Measurements from ENCODE around the gene ERBB4.
"Not testable (repeated sequence)": the region's sequence is repeated elsewhere in the genome, so short reads cannot be mapped to it uniquely, and the experiment has no call there.

The ERBB4 gene

GRCh38 chr2:211598238-211598637 lies 940.4 kb downstream of the ERBB4 start:
- DNase-seq (ENCODE audit: low read depth), result peak; percentile 61

- peak; percentile 17 for DNase-seq (ENCODE audit: low read depth)
These were observed 946.6 kb downstream of the ERBB4 start for GRCh38 chr2:211592006-211592405.

GRCh38 chr2:211591426-211591825 lies 947.2 kb downstream of the ERBB4 start:
- no peak for DNase-seq (ENCODE audit: low read depth)

- DNase-seq (ENCODE audit: low read depth), result no peak
These were observed 970.2 kb downstream of the ERBB4 start for GRCh38 chr2:211568439-211568838.

- no peak for DNase-seq (ENCODE audit: low read depth)
These were observed 974.2 kb downstream of the ERBB4 start for GRCh38 chr2:211564441-211564840.

GRCh38 chr2:211545582-211545981 lies 993.0 kb downstream of the ERBB4 start:
- DNase-seq (ENCODE audit: low read depth), result no peak

- DNase-seq (ENCODE audit: low read depth), result no peak
These were observed 1004.0 kb downstream of the ERBB4 start for GRCh38 chr2:211534632-211535031.

- DNase-seq (ENCODE audit: low read depth), result not testable (repeated sequence)
These were observed 1014.4 kb downstream of the ERBB4 start for GRCh38 chr2:211524248-211524647.

- no peak for DNase-seq (ENCODE audit: low read depth)
These were observed 1022.1 kb downstream of the ERBB4 start for GRCh38 chr2:211516537-211516936.

GRCh38 chr2:211514049-211514448 lies 1024.6 kb downstream of the ERBB4 start:
- DNase-seq (ENCODE audit: low read depth), result no peak

- no peak for DNase-seq (ENCODE audit: low read depth)
These were observed 1025.2 kb downstream of the ERBB4 start for GRCh38 chr2:211513446-211513845.

GRCh38 chr2:211512806-211513205 lies 1025.8 kb downstream of the ERBB4 start:
- no peak for DNase-seq (ENCODE audit: low read depth)

- DNase-seq (ENCODE audit: low read depth), result no peak
These were observed 1034.7 kb downstream of the ERBB4 start for GRCh38 chr2:211503856-211504255.

- DNase-seq (ENCODE audit: low read depth), result no peak
These were observed 1035.4 kb downstream of the ERBB4 start for GRCh38 chr2:211503198-211503597.

GRCh38 chr2:211498551-211499205 lies 1039.9 kb downstream of the ERBB4 start:
- no peak for DNase-seq (ENCODE audit: low read depth)

- no peak for DNase-seq (ENCODE audit: low read depth)
These were observed 1043.3 kb downstream of the ERBB4 start for GRCh38 chr2:211495339-211495738.

GRCh38 chr2:211494536-211494935 lies 1044.1 kb downstream of the ERBB4 start:
- no peak for DNase-seq (ENCODE audit: low read depth)

GRCh38 chr2:211494085-211494484 lies 1044.5 kb downstream of the ERBB4 start:
- DNase-seq (ENCODE audit: low read depth), result no peak

- no peak for DNase-seq (ENCODE audit: low read depth)
These were observed 1050.9 kb downstream of the ERBB4 start for GRCh38 chr2:211487733-211488132.

GRCh38 chr2:211479536-211480150 lies 1059.0 kb downstream of the ERBB4 start:
- DNase-seq (ENCODE audit: low read depth), result no peak

GRCh38 chr2:211477537-211478275 lies 1060.9 kb downstream of the ERBB4 start:
- DNase-seq (ENCODE audit: low read depth), result peak; percentile 30

- no peak for DNase-seq (ENCODE audit: low read depth)
These were observed 1065.5 kb downstream of the ERBB4 start for GRCh38 chr2:211473116-211473515.

GRCh38 chr2:211469664-211470059 lies 1068.9 kb downstream of the ERBB4 start:
- DNase-seq (ENCODE audit: low read depth), result no peak
